T-cell (primary cell): Measurements from ENCODE around the gene CCL15. TPM values are rescaled to one million over a fixed set of nuclear protein-coding genes. Genes with fewer than 3 reads are reported as not detected.

Experiments
- ATAC-seq, 4 experiments: fragments of 200-7000 bp in 3 of 4; fragments of 150-1000 bp in 1 of 4; cut with Tn5 transposase; replicated peaks in 1 of 4; 1 replicate in 3 of 4; 2 replicates in 1 of 4; pipeline ENCODE4 v1.10.0; 2021; ENCODE audit warnings: moderate library complexity in 3 of 4, mild to moderate bottlenecking in 2 of 4, moderate number of reproducible peaks in 1 of 4
- CTCF ChIA-PET, 2 donors: fragments of 300-600 bp; sonication (Branson Sonifier 250); formaldehyde crosslinking; loops; one replicate each; lab custom pipeline; 2022; ENCODE audit warnings: antibody characterized with exemption in 2 of 2; lab: Charles Lee
- POLR2A ChIA-PET, 2 donors: fragments of 300-600 bp; sonication (Branson Sonifier 250); formaldehyde crosslinking; loops; one replicate each; lab custom pipeline; 2022; ENCODE audit warnings: antibody characterized with exemption in 2 of 2; lab: Charles Lee
- DNase-seq, 35 experiments: peaks; one replicate each; pipeline versions ENCODE4 v3.0.0 to v3.0.0-alpha.2; 2013 to 2023
- H3K27ac ChIP-seq: one replicate; pipeline ENCODE4 v1.5.1; 2013; ENCODE audit warnings: low read length
- H3K27me3 ChIP-seq, 2 experiments: replicated peaks in 1 of 2; 1 replicate in 1 of 2; 2 replicates in 1 of 2; pipeline versions ENCODE4 v1.6.1 to v1.7.0; 2013; ENCODE audit warnings: low read length in 1 of 2, mixed read lengths in 1 of 2; ENCODE audit not compliant: control insufficient read depth in 2 of 2, insufficient read depth in 2 of 2; ENCODE audit errors: extremely low read depth in 1 of 2
- H3K36me3 ChIP-seq, 2 donors: 1 replicate in 1 of 2; 2 replicates in 1 of 2; pipeline versions ENCODE4 v1.6.1 to v1.7.0; 2013; ENCODE audit warnings: low read length in 1 of 2; ENCODE audit not compliant: control insufficient read depth in 2 of 2, insufficient read depth in 1 of 2; ENCODE audit errors: extremely low read depth in 1 of 2
- H3K4me1 ChIP-seq, 2 experiments: 1 replicate in 1 of 2; 2 replicates in 1 of 2; pipeline versions ENCODE4 v1.6.1 to v1.7.0; 2013; ENCODE audit warnings: low read length in 2 of 2, mixed read lengths in 1 of 2; ENCODE audit not compliant: insufficient read depth in 2 of 2, control insufficient read depth in 1 of 2; ENCODE audit errors: extremely low read depth in 1 of 2
- H3K4me3 ChIP-seq, 2 donors: 1 replicate in 1 of 2; 2 replicates in 1 of 2; pipeline versions ENCODE4 v1.5.1 to v1.7.0; 2013; ENCODE audit warnings: mild to moderate bottlenecking in 2 of 2, low read length in 1 of 2, moderate library complexity in 1 of 2; ENCODE audit not compliant: control insufficient read depth in 1 of 2; ENCODE audit errors: extremely low read depth in 1 of 2
- H3K9me3 ChIP-seq: 2 replicates; pipeline ENCODE4 v1.7.0; 2013
- H3K27ac Mint-ChIP-seq, 2 donors: one replicate each; pipeline ENCODE4 v1.8.0; 2020 to 2021; ENCODE audit warnings: mild to moderate bottlenecking in 2 of 2, mixed read lengths in 2 of 2
- H3K27me3 Mint-ChIP-seq, 2 donors: one replicate each; pipeline ENCODE4 v1.8.0; 2021 to 2022; ENCODE audit warnings: mixed read lengths in 2 of 2
- H3K36me3 Mint-ChIP-seq: one replicate; pipeline ENCODE4 v1.8.0; 2021; ENCODE audit warnings: mixed read lengths
- H3K4me1 Mint-ChIP-seq, 3 donors: one replicate each; pipeline ENCODE4 v1.8.0; 2020 to 2022; ENCODE audit warnings: mixed read lengths in 3 of 3, mild to moderate bottlenecking in 1 of 3
- H3K4me3 Mint-ChIP-seq, 3 donors: one replicate each; pipeline ENCODE4 v1.8.0; 2020 to 2022; ENCODE audit warnings: mild to moderate bottlenecking in 3 of 3, mixed read lengths in 3 of 3, moderate library complexity in 3 of 3
- H3K9me3 Mint-ChIP-seq, 3 donors: one replicate each; pipeline ENCODE4 v1.8.0; 2020 to 2022; ENCODE audit warnings: mixed read lengths in 3 of 3
- WGBS: methylation state at CpG from one replicate; pipeline ENCODE4 v1.1.5; 2013; ENCODE audit warnings: missing lambda C conversion rate; ENCODE audit not compliant: insufficient coverage; 5-methylcytosine and 5-hydroxymethylcytosine counted together
- total RNA-seq, 35 experiments: library from RNA in 6 of 35; stranded (reverse) in 6 of 35; fragments of 120-200 nt in 1 of 35; gene quantifications; one replicate each; pipeline versions ENCODE4 v1.2.1 to v1.2.4 and lab custom pipeline; 2013 to 2026

The CCL15 gene
- total RNA-seq, 5 donors from 2014 or later (not counting 1 experiment from before 2014, with no cell fraction given), result not detected

DNA sequence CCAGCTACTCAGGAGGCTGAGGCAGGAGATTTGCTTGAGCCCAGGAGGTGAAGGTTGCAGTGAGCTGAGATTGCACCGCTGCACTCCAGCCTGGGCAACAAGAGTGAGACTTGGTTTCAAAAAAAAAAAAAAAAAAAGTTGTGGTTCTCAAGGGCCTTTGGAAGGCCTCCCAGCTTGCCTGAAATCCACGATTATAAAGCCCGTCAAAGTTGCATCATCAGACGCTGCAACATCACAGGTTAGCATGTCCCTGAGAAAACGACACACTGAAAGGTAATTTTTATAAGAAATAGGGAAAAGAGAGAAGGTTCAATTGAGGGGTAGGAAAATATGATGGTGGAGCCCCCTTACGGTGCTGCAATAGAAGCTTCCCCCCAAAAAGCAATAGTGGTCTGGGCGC, 53.3 kb downstream of the CCL15 start:
- peaks cover 0 to 2% (median 0%) of the 10 kb centered on the region in 3 donors for H3K4me1 Mint-ChIP-seq
- H3K27ac ChIP-seq, result no peak overlapping the region
- H3K4me1 ChIP-seq, result peaks cover 0 to 10% of the 10 kb centered on the region in 2 experiments
- no peak overlapping the region for H3K27ac Mint-ChIP-seq
- no peak for ATAC-seq
- no peaks in the 10 kb centered on the region for H3K9me3 Mint-ChIP-seq
- no peak overlapping the region for H3K4me3 ChIP-seq
- H3K4me3 Mint-ChIP-seq, result no peak overlapping the region
- H3K36me3 Mint-ChIP-seq, result no peaks in the 10 kb centered on the region
- DNase-seq, result no peak
- no peaks in the 10 kb centered on the region for H3K36me3 ChIP-seq
- ChIA-PET CTCF (interaction anchor here (0.6 to 0.7 kb wide), 5 partner anchors 10 to 1587 kb away, joined by 3 to 6 read pairs (median 3); no protein-coding TSS in a partner anchor), POLR2A (no interaction called here)
- peaks cover 0 to 4% of the 10 kb centered on the region in 2 donors for H3K27me3 Mint-ChIP-seq
- WGBS, result 96% methylated on average over 5 of the region's 7 CpGs
- H3K27me3 ChIP-seq, result no peaks in the 10 kb centered on the region
- no peaks in the 10 kb centered on the region for H3K9me3 ChIP-seq

Other genes with a start within 250 kb of the CCL15 start
- gene GAS2L2, start 248.3 kb downstream of the CCL15 start, total RNA-seq, result under 1 TPM in 4 of 5 donors, not detected in 1; 0.07 to 0.26 (median 0.21) TPM
- not detected for gene C17orf50, start 240.7 kb downstream of the CCL15 start, total RNA-seq
- 10 to 100 TPM in 2 of 5 donors, 1 to 10 TPM in 3; 3.4 to 11.4 (median 6.9) TPM for gene MMP28, start 205.9 kb downstream of the CCL15 start, total RNA-seq
- gene TAF15, start 192.1 kb downstream of the CCL15 start, total RNA-seq, result 100 to 1,000 TPM; 186 to 228 (median 201) TPM
- 1 to 10 TPM in 4 of 5 donors, under 1 TPM in 1; 0.90 to 4.1 (median 1.5) TPM for gene HEATR9, start 132.7 kb downstream of the CCL15 start, total RNA-seq
- gene CCL5, start 121.2 kb downstream of the CCL15 start, total RNA-seq, result 100 to 1,000 TPM; 124 to 557 (median 298) TPM
- 1 to 10 TPM in 2 of 5 donors, under 1 TPM in 3; 0.40 to 1.5 (median 0.83) TPM for gene RDM1, start 70.8 kb downstream of the CCL15 start, total RNA-seq
- not detected for gene LYZL6, start 57.8 kb downstream of the CCL15 start, total RNA-seq
- not detected for gene CCL16, start 20.1 kb downstream of the CCL15 start, total RNA-seq
- not detected for gene CCL14, start 14.8 kb downstream of the CCL15 start, total RNA-seq
- gene CCL23, start 16.4 kb upstream of the CCL15 start, total RNA-seq, result not detected
- gene CCL18, start 62.7 kb upstream of the CCL15 start, total RNA-seq, result not detected
- 1 to 10 TPM; 2.0 to 6.0 (median 4.8) TPM for gene CCL3, start 88.6 kb upstream of the CCL15 start, total RNA-seq
- gene CCL4, start 102.3 kb upstream of the CCL15 start, total RNA-seq, result 10 to 100 TPM in 3 of 5 donors, 1 to 10 TPM in 2; 6.2 to 20.4 (median 16.1) TPM
- 10 to 100 TPM in 4 of 5 donors, 1 to 10 TPM in 1; 6.1 to 13.7 (median 12.2) TPM for gene TBC1D3B, start 175.1 kb upstream of the CCL15 start, total RNA-seq
- gene CCL3L1, start 195.2 kb upstream of the CCL15 start, total RNA-seq, result 1 to 10 TPM; 1.1 to 7.5 (median 1.4) TPM
- 10 to 100 TPM in 1 of 5 donors, 1 to 10 TPM in 4; 1.1 to 12.6 (median 2.2) TPM for gene CCL4L2, start 209.5 kb upstream of the CCL15 start, total RNA-seq